ENCODE measurements around the gene NECTIN1. TPM values are rescaled to one million over a fixed set of nuclear protein-coding genes. Genes with fewer than 3 reads are reported as not detected.
A peak's percentile ranks its signal among the peaks of the same experiment; 100 is the strongest.

The NECTIN1 gene
- total RNA-seq, 1 donor from 2014 or later, result 19.5 TPM

GRCh38 chr11:119689302-119689701, 39.7 kb downstream of the NECTIN1 start:
- Mint-ChIP-seq H3K36me3 (peaks cover 3% of the 10 kb centered on the region), H3K27me3 (ENCODE audit: insufficient read depth, low read depth) (peaks cover 7% of the 10 kb centered on the region), H3K4me1 (peaks cover 78% of the 10 kb centered on the region), H3K27ac (no peak overlapping the region), H3K4me3 (no peak overlapping the region), H3K9me3 (no peaks in the 10 kb centered on the region)
- H3K4me3 ChIP-seq, result no peak overlapping the region
- no peak for TF ChIP-seq EZH2 (IDR thresholded peaks at IDR 0.05)
- no peak for TF ChIP-seq CTCF (IDR thresholded peaks at IDR 0.05)
- no peak for TF ChIP-seq EZH2phosphoT487 (IDR thresholded peaks at IDR 0.05)
- peaks cover 100% of the 10 kb centered on the region for H4K20me1 ChIP-seq (ENCODE audit: low read depth)
- H3F3A ChIP-seq (ENCODE audit: low read depth), result peaks cover 3% of the 10 kb centered on the region
- H3K4me1 ChIP-seq, result peaks cover 87% of the 10 kb centered on the region
- peaks cover 98% of the 10 kb centered on the region for H3K79me2 ChIP-seq (ENCODE audit: low read depth)
- no peak overlapping the region for H3K27ac ChIP-seq
- no peaks in the 10 kb centered on the region for H3K27me3 ChIP-seq
- no peaks in the 10 kb centered on the region for H3K36me3 ChIP-seq
- DNase-seq (ENCODE audit: low spot score), result no peak
- no peak overlapping the region for H2AFZ ChIP-seq (replicated peaks)
- H3K9me3 ChIP-seq (ENCODE audit: low read depth), result no peaks in the 10 kb centered on the region
- no peak overlapping the region for H3K4me2 ChIP-seq
- no peak overlapping the region for H3K9ac ChIP-seq

GRCh38 chr11:119688356-119688755, 40.6 kb downstream of the NECTIN1 start:
- Mint-ChIP-seq H3K27me3 (ENCODE audit: insufficient read depth, low read depth) (peaks cover 5% of the 10 kb centered on the region), H3K27ac (no peak overlapping the region), H3K4me1 (peaks cover 77% of the 10 kb centered on the region), H3K36me3 (peaks cover 3% of the 10 kb centered on the region), H3K9me3 (no peaks in the 10 kb centered on the region), H3K4me3 (no peak overlapping the region)
- H3K9ac ChIP-seq, result no peak overlapping the region
- peaks cover 98% of the 10 kb centered on the region for H3K79me2 ChIP-seq (ENCODE audit: low read depth)
- H3K9me3 ChIP-seq (ENCODE audit: low read depth), result no peaks in the 10 kb centered on the region
- no peak for TF ChIP-seq EZH2 (IDR thresholded peaks at IDR 0.05)
- no peak for TF ChIP-seq CTCF (IDR thresholded peaks at IDR 0.05)
- TF ChIP-seq EZH2phosphoT487 (IDR thresholded peaks at IDR 0.05), result no peak
- DNase-seq (ENCODE audit: low spot score), result no peak
- no peaks in the 10 kb centered on the region for H3K36me3 ChIP-seq
- H3K4me1 ChIP-seq, result peaks cover 84% of the 10 kb centered on the region
- no peak overlapping the region for H3K4me3 ChIP-seq
- H3K27me3 ChIP-seq, result no peaks in the 10 kb centered on the region
- H3K27ac ChIP-seq, result no peak overlapping the region
- H4K20me1 ChIP-seq (ENCODE audit: low read depth), result peaks cover 100% of the 10 kb centered on the region
- no peak overlapping the region for H2AFZ ChIP-seq (replicated peaks)
- H3K4me2 ChIP-seq, result no peak overlapping the region
- H3F3A ChIP-seq (ENCODE audit: low read depth), result peaks cover 3% of the 10 kb centered on the region

DNA sequence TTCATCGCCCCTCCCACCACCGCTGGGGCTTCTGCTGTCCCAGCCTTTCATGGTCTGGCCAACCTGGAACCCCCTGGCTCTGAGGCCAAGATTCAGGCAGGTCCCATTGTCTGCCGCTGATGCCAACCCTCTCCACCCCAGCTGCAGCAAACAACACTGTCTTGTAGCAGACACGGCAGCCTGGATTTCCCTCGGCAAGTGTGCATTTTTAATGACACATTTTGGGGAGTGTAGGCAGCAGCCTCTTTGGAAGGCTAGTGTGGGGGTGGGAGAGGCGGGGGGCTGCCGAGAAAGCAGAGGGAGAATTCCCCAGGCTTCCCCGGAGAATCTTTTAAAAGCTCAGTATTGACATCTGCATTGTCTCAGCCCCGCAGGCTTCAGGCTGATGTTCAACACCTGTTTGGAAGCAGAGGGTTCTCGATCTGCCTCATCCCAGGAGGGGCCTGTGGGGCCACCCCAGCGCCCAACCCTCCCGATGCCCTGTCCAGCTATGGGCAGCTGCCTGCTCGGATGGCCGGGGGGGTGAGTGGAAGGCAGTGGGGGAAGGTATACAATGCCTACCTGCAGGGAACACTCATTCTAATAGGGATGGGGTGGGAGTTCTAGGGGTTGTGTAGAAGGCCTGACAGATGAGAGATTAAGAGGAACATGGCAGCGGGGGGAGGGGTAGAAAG, 41.5 kb downstream of the NECTIN1 start:
- Histone ChIP-seq H3K9me3 (ENCODE audit: low read depth) (no peaks in the 10 kb centered on the region), H3K4me3 (no peak overlapping the region), H3K79me2 (ENCODE audit: low read depth) (peaks cover 98% of the 10 kb centered on the region), H3F3A (ENCODE audit: low read depth) (no peaks in the 10 kb centered on the region), H3K27me3 (no peaks in the 10 kb centered on the region), H3K4me1 (peaks cover 75% of the 10 kb centered on the region), H3K36me3 (no peaks in the 10 kb centered on the region), H2AFZ (replicated peaks) (no peak overlapping the region), H3K9ac (no peak overlapping the region), H4K20me1 (ENCODE audit: low read depth) (peaks cover 100% of the 10 kb centered on the region), H3K4me2 (peak overlapping the region; percentile 52), H3K27ac (no peak overlapping the region)
- peaks cover 75% of the 10 kb centered on the region for H3K4me1 Mint-ChIP-seq
- peaks cover 3% of the 10 kb centered on the region for H3K36me3 Mint-ChIP-seq
- H3K9me3 Mint-ChIP-seq, result no peaks in the 10 kb centered on the region
- DNase-seq (ENCODE audit: low spot score), result no peak
- no peak overlapping the region for H3K4me3 Mint-ChIP-seq
- peaks cover 7% of the 10 kb centered on the region for H3K27me3 Mint-ChIP-seq (ENCODE audit: insufficient read depth, low read depth)
- H3K27ac Mint-ChIP-seq, result peak overlapping the region; percentile 55
- TF ChIP-seq EZH2 (IDR thresholded peaks at IDR 0.05) (no peak), EZH2phosphoT487 (IDR thresholded peaks at IDR 0.05) (no peak), CTCF (IDR thresholded peaks at IDR 0.05) (no peak)

Data from neural progenitor cell (in vitro differentiated cells).